OCI-LY3 (cell line): ENCODE measurements around the gene ACSBG1.

ENCODE experiments used
- H2AFZ ChIP-seq: fragments of 200-600, 300-600 bp; shearing (Covaris generic); 2 replicates; pipeline ENCODE4 v1.6.0; 2014; ENCODE audit warnings: antibody characterized with exemption, low read depth, low read length
- H3K27ac ChIP-seq: fragments of 200-600, 300-600 bp; sonication (generic); 2 replicates; pipeline ENCODE4 v1.5.1; 2014; ENCODE audit warnings: mild to moderate bottlenecking, low read length, moderate library complexity, mixed read lengths
- H3K27me3 ChIP-seq: fragments of 200-600, 300-600 bp; sonication (generic); 2 replicates; pipeline ENCODE4 v1.6.1; 2014; ENCODE audit warnings: low read depth, low read length, mixed read lengths
- H3K36me3 ChIP-seq: fragments of 200-600, 300-600 bp; sonication (generic); replicated peaks from 2 replicates; pipeline ENCODE3; 2014; ENCODE audit warnings: low read depth, low read length, mixed read lengths
- H3K4me1 ChIP-seq: fragments of 300-600, 200-600 bp; sonication (generic); 2 replicates; pipeline ENCODE4 v1.6.1; 2014; ENCODE audit warnings: low read length, mixed read lengths
- H3K4me2 ChIP-seq: fragments of 200-600, 300-600 bp; sonication (generic); 2 replicates; pipeline ENCODE4 v1.6.1; 2014; ENCODE audit warnings: low read length, mixed read lengths
- H3K4me3 ChIP-seq: fragments of 300-600, 200-600 bp; sonication (generic); 2 replicates; pipeline ENCODE4 v1.5.1; 2014; ENCODE audit warnings: antibody characterized with exemption, mild to moderate bottlenecking, low read length, moderate library complexity
- H3K79me2 ChIP-seq: fragments of 300-600, 200-600 bp; shearing (Covaris generic); 2 replicates; pipeline ENCODE4 v1.6.1; 2014; ENCODE audit warnings: mild to moderate bottlenecking, low read length, mixed read lengths
- H3K9ac ChIP-seq: fragments of 300-600, 200-600 bp; shearing (Covaris generic); 2 replicates; pipeline ENCODE4 v1.6.0; 2014; ENCODE audit warnings: mild to moderate bottlenecking, low read length, moderate library complexity
- H3K9me3 ChIP-seq: fragments of 200-600, 300-600 bp; shearing (Covaris generic); 2 replicates; pipeline ENCODE4 v1.6.1; 2014; ENCODE audit warnings: low read length, mixed read lengths; ENCODE audit not compliant: insufficient read depth
- H4K20me1 ChIP-seq: fragments of 200-600, 300-600 bp; sonication (generic); 2 replicates; pipeline ENCODE4 v1.6.1; 2016; ENCODE audit warnings: low read length, mixed read lengths; ENCODE audit not compliant: insufficient read depth
- EZH2phosphoT487 ChIP-seq: fragments of 200-600 bp; shearing (Covaris generic); IDR thresholded peaks from 2 replicates; pipeline ENCODE4 v1.6.1; 2018; ENCODE audit warnings: antibody characterized with exemption, mixed run types, low read depth
- TF ChIP-seq, protein P1 (sequence below): fragments of 200-600, 300-600 bp; sonication (generic); IDR thresholded peaks from 2 replicates; pipeline ENCODE4 v1.5.1; 2014; ENCODE audit warnings: antibody characterized with exemption, low read length, low read depth

The ACSBG1 gene

GRCh38 chr15:78222745-78223395 lies 11.5 kb downstream of the ACSBG1 start:
- TF ChIP-seq, protein P1, sequence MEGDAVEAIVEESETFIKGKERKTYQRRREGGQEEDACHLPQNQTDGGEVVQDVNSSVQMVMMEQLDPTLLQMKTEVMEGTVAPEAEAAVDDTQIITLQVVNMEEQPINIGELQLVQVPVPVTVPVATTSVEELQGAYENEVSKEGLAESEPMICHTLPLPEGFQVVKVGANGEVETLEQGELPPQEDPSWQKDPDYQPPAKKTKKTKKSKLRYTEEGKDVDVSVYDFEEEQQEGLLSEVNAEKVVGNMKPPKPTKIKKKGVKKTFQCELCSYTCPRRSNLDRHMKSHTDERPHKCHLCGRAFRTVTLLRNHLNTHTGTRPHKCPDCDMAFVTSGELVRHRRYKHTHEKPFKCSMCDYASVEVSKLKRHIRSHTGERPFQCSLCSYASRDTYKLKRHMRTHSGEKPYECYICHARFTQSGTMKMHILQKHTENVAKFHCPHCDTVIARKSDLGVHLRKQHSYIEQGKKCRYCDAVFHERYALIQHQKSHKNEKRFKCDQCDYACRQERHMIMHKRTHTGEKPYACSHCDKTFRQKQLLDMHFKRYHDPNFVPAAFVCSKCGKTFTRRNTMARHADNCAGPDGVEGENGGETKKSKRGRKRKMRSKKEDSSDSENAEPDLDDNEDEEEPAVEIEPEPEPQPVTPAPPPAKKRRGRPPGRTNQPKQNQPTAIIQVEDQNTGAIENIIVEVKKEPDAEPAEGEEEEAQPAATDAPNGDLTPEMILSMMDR = no peak
- TF ChIP-seq EZH2phosphoT487 = no peak
- Histone ChIP-seq H2AFZ (no peak overlapping the region), H3K27me3 (no peaks in the 10 kb centered on the region), H3K36me3 (no peaks in the 10 kb centered on the region), H3K9ac (no peak overlapping the region), H3K27ac (no peak overlapping the region), H3K4me3 (no peak overlapping the region), H3K79me2 (no peaks in the 10 kb centered on the region), H3K4me2 (no peak overlapping the region), H3K9me3 (no peaks in the 10 kb centered on the region), H3K4me1 (peaks cover 8% of the 10 kb centered on the region), H4K20me1 (no peaks in the 10 kb centered on the region)

DNA sequence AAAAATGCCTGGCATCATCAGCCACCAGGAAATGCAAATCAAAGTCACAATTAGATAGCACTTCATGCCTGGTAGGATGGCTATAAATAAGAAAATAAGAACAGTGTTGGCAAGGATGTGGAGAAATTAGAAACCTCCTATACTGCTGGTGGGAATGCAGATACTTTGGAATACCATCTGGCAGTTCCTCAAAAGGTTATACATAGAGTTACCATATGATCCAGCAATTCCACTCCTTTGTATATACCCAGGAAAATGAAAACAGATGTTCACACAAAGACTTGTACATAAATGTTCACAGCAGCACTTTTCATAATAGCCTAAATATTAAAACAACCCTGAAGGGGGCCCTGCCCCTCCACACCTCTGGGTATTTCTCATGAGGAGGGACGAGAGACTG lies 13.7 kb downstream of the ACSBG1 start:
- H3K4me1 ChIP-seq = peaks cover 6% of the 10 kb centered on the region
- no peaks in the 10 kb centered on the region for H4K20me1 ChIP-seq
- no peak for TF ChIP-seq EZH2phosphoT487
- TF ChIP-seq, protein P1 = no peak
- no peak overlapping the region for H3K9ac ChIP-seq
- no peaks in the 10 kb centered on the region for H3K27me3 ChIP-seq
- no peaks in the 10 kb centered on the region for H3K9me3 ChIP-seq
- no peak overlapping the region for H3K4me3 ChIP-seq
- no peaks in the 10 kb centered on the region for H3K79me2 ChIP-seq
- no peaks in the 10 kb centered on the region for H3K36me3 ChIP-seq
- H3K4me2 ChIP-seq = no peak overlapping the region
- H3K27ac ChIP-seq = no peak overlapping the region
- no peak overlapping the region for H2AFZ ChIP-seq

DNA sequence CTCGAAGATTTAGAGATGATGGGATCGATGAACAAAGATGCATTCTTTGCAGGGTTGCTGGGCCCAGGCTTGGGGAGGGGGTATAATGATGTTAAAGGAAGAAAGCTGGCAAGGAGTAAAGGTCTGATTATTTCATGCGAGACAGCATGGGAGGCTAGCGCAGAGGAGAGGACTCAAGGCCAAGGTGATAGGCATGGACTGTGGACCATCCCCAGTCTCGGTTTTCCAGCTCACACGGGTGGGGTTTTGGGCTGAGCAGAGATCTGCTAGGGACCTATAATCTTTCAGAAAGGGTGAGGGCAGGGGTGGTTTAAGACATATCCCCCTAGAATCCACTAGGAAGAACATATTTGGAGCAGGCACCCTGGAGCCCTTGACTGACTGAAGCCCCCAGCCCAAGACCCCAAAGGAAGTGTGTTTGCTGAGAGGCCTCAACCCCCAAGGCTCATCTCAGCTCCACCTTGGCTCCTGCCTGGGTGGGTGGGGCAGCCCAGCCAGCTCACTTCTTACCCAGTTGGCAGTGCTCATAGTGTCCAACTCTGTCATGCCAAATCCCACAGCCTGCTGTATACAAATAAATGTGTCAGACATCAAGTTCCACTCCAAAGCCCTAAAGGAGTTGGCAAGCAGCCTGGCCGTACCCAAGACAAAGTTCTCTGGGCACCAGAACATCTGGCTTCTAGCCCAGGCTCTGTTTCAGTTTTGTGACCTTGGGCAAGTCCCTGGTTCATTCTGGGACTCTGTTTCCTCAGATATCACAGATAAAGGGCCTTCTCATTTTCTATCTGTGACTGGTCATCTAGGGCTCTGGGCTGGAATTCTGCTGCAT lies 17.9 kb downstream of the ACSBG1 start:
- Histone ChIP-seq H3K27ac (no peak overlapping the region), H4K20me1 (no peaks in the 10 kb centered on the region), H3K4me2 (no peak overlapping the region), H3K4me1 (no peaks in the 10 kb centered on the region), H3K9ac (no peak overlapping the region), H3K79me2 (no peaks in the 10 kb centered on the region), H3K36me3 (no peaks in the 10 kb centered on the region), H2AFZ (no peak overlapping the region), H3K9me3 (no peaks in the 10 kb centered on the region), H3K4me3 (no peak overlapping the region), H3K27me3 (peaks cover 22% of the 10 kb centered on the region)
- TF ChIP-seq, protein P1 = no peak
- no peak for TF ChIP-seq EZH2phosphoT487

- H3K4me2 ChIP-seq = no peak overlapping the region
- H3K27me3 ChIP-seq = peaks cover 23% of the 10 kb centered on the region
- TF ChIP-seq, protein P1 = no peak
- no peaks in the 10 kb centered on the region for H3K9me3 ChIP-seq
- no peaks in the 10 kb centered on the region for H4K20me1 ChIP-seq
- H3K36me3 ChIP-seq = no peaks in the 10 kb centered on the region
- no peaks in the 10 kb centered on the region for H3K79me2 ChIP-seq
- H3K9ac ChIP-seq = no peak overlapping the region
- H3K4me1 ChIP-seq = no peaks in the 10 kb centered on the region
- no peak overlapping the region for H3K27ac ChIP-seq
- H3K4me3 ChIP-seq = no peak overlapping the region
- H2AFZ ChIP-seq = no peak overlapping the region
Measured at GRCh38 chr15:78213956-78214355, 20.4 kb downstream of the ACSBG1 start.
